ENCODE measurements around the gene MAML2. TPM values are rescaled to one million over a fixed set of nuclear protein-coding genes. Genes with fewer than 3 reads are reported as not detected.

The MAML2 gene
- total and polyA plus RNA-seq, 2 of the 13 experiments (the other 11 are each of a cell fraction or from before 2014, with no cell fraction given): 2.3 to 25.9 TPM

- BruUV-seq (replicated peaks): no TSS peak
- WGBS (ENCODE audit: low lambda C conversion rate): 96% methylated on average over 2 of the region's 2 CpGs
- ChIA-PET POLR2A (no interaction called here), CTCF (ENCODE audit: low intra/inter-chr PET ratio, low total read pairs) (no interaction called here)
- no peak overlapping the region for H3K4me3 ChIP-seq (replicated peaks in 1 of 3; ENCODE audit: insufficient read depth in 1 of 3, low read depth in 2 of 3, low read length in 3 of 3)
- DNase-seq (ENCODE audit: low spot score) (no peak), ATAC-seq (no peak), FAIRE-seq (no peak)
- no peak overlapping the region for H3K9ac ChIP-seq (ENCODE audit: insufficient read depth, low read depth, low read length)
- peaks cover 55% of the 10 kb centered on the region for H3K4me1 ChIP-seq (ENCODE audit: insufficient read depth, low read length)
- no peak overlapping the region for H2AFZ ChIP-seq (ENCODE audit: low read length)
- no peak overlapping the region for H3K27ac ChIP-seq (ENCODE audit: extremely low read length, insufficient read depth, low read length)
- no peaks in the 10 kb centered on the region for H4K20me1 ChIP-seq (ENCODE audit: insufficient read depth, low read length)
- peaks cover 2 to 8% of the 10 kb centered on the region in 2 experiments; a peak in 4 of 5 replicates for H3K36me3 ChIP-seq (replicated peaks in 1 of 2; ENCODE audit: control insufficient read depth in 1 of 2, insufficient read depth in 2 of 2, low read length in 2 of 2)
- TF ChIP-seq ZBTB43 (CRISPR knock-in tag; conservative IDR thresholded peaks at IDR 0.05) (no peak), FIP1L1 (IDR thresholded peaks at IDR 0.05; ENCODE audit: borderline replicate concordance, insufficient read depth, low read depth, low read length) (no peak)
- H3K79me2 ChIP-seq (ENCODE audit: insufficient read depth, low read length): peaks cover 3% of the 10 kb centered on the region
- H3K27me3 ChIP-seq (ENCODE audit: control insufficient read depth in 1 of 2, insufficient read depth in 2 of 2, low read length in 2 of 2): no peaks in the 10 kb centered on the region
- H3K9me3 ChIP-seq (ENCODE audit: low read length): no peaks in the 10 kb centered on the region
- in situ Hi-C loops (cut with HindIII; ENCODE audit: extremely low pct_ligation_motif_present, low pct_unique_long_range_greater_than_20kb) (no loop called here), intact Hi-C loops (cut with micrococcal nuclease; ENCODE audit: unreplicated experiment) (loop anchor here (10.0 kb wide), 1 partner anchor 223 kb away; no protein-coding TSS in a partner anchor)
- H3K4me2 ChIP-seq (ENCODE audit: low read depth, low read length): no peak overlapping the region
Observed at GRCh38 chr11:96057502-96057901, 285.5 kb downstream of the MAML2 start.

- FAIRE-seq: no peak
- Histone ChIP-seq H3K27ac (ENCODE audit: extremely low read length, insufficient read depth, low read length) (no peak overlapping the region), H3K27me3 (ENCODE audit: control insufficient read depth in 1 of 2, insufficient read depth in 2 of 2, low read length in 2 of 2) (no peaks in the 10 kb centered on the region), H3K4me2 (ENCODE audit: low read depth, low read length) (no peak overlapping the region), H3K79me2 (ENCODE audit: insufficient read depth, low read length) (no peaks in the 10 kb centered on the region), H3K36me3 (replicated peaks in 1 of 2; ENCODE audit: control insufficient read depth in 1 of 2, insufficient read depth in 2 of 2, low read length in 2 of 2) (peaks cover 2 to 8% of the 10 kb centered on the region in 2 experiments; a peak in 4 of 5 replicates), H2AFZ (ENCODE audit: low read length) (no peak overlapping the region), H3K9me3 (ENCODE audit: low read length) (no peaks in the 10 kb centered on the region), H3K4me1 (ENCODE audit: insufficient read depth, low read length) (peaks cover 55% of the 10 kb centered on the region), H4K20me1 (ENCODE audit: insufficient read depth, low read length) (no peaks in the 10 kb centered on the region), H3K4me3 (replicated peaks in 1 of 3; ENCODE audit: insufficient read depth in 1 of 3, low read depth in 2 of 3, low read length in 3 of 3) (no peak overlapping the region), H3K9ac (ENCODE audit: insufficient read depth, low read depth, low read length) (no peak overlapping the region)
- TF ChIP-seq ZNF333 (CRISPR knock-in tag; IDR thresholded peaks at IDR 0.05; ENCODE audit: borderline replicate concordance) (no peak), SKI (IDR thresholded peaks at IDR 0.05; ENCODE audit: partially characterized antibody) (no peak), SYNCRIP (IDR thresholded peaks at IDR 0.05; ENCODE audit: insufficient read depth, low read depth, low read length) (no peak), ZNF598 (CRISPR knock-in tag; IDR thresholded peaks at IDR 0.05; ENCODE audit: borderline replicate concordance) (no peak), ZNF589 (CRISPR knock-in tag; conservative IDR thresholded peaks at IDR 0.05) (no peak), ZNF367 (CRISPR knock-in tag; IDR thresholded peaks at IDR 0.05; ENCODE audit: borderline replicate concordance) (no peak), ZNF136 (CRISPR knock-in tag; IDR thresholded peaks at IDR 0.05; ENCODE audit: low read depth) (no peak), TCF7 (IDR thresholded peaks at IDR 0.05; ENCODE audit: low read depth) (no peak), ZNF235 (CRISPR knock-in tag; IDR thresholded peaks at IDR 0.05; ENCODE audit: borderline replicate concordance) (no peak), ZNF34 (CRISPR knock-in tag; IDR thresholded peaks at IDR 0.05; ENCODE audit: borderline replicate concordance) (no peak)
- BruUV-seq (replicated peaks): no TSS peak
- intact Hi-C loops (cut with micrococcal nuclease; ENCODE audit: unreplicated experiment): loop anchor here (10.0 kb wide), 1 partner anchor 222 kb away; no protein-coding TSS in a partner anchor
- in situ Hi-C loops (cut with HindIII; ENCODE audit: extremely low pct_ligation_motif_present, low pct_unique_long_range_greater_than_20kb): no loop called here
- ATAC-seq: no peak
- CTCF ChIA-PET (ENCODE audit: low intra/inter-chr PET ratio, low total read pairs): no interaction called here
- POLR2A ChIA-PET: interaction anchor here (0.8 to 1.4 kb wide), 2 partner anchors 40 to 287 kb away, joined by 3 read pairs; partner anchors contain the start of gene MAML2
- DNase-seq (ENCODE audit: low spot score): no peak
- 96% methylated on average over 2 of the region's 2 CpGs for WGBS (ENCODE audit: low lambda C conversion rate)
Observed at GRCh38 chr11:96056576-96056975, 286.4 kb downstream of the MAML2 start.
